Activated naive CD4-positive, alpha-beta T cell treated with anti-CD3 and anti-CD28 coated beads for 36 hours (primary cell): ENCODE results near the gene RFC5. TPM values are rescaled to one million over a fixed set of nuclear protein-coding genes. Genes with fewer than 3 reads are reported as not detected.
"Not testable (repeated sequence)": the region's sequence is repeated elsewhere in the genome, so short reads cannot be mapped to it uniquely, and the experiment has no call there.

Source experiments
- CTCF ChIA-PET: fragments of 350-600 bp; sonication (Branson Sonifier 250); formaldehyde crosslinking; loops from one replicate; lab custom pipeline; 2021; ENCODE audit warnings: antibody characterized with exemption; lab: Charles Lee
- DNase-seq: peaks from one replicate; pipeline ENCODE4 v3.0.0-alpha.2; 2020
- H3K27ac Mint-ChIP-seq: one replicate; pipeline ENCODE4 v1.8.0; 2021; ENCODE audit warnings: mild to moderate bottlenecking, mixed read lengths
- H3K27me3 Mint-ChIP-seq: one replicate; pipeline ENCODE4 v1.8.0; 2021; ENCODE audit warnings: low read depth, mixed read lengths
- H3K36me3 Mint-ChIP-seq: one replicate; pipeline ENCODE4 v1.8.0; 2021; ENCODE audit warnings: low read depth, mixed read lengths
- H3K4me1 Mint-ChIP-seq: one replicate; pipeline ENCODE4 v1.8.0; 2021; ENCODE audit warnings: low read depth, mixed read lengths
- H3K4me3 Mint-ChIP-seq: one replicate; pipeline ENCODE4 v1.8.0; 2021; ENCODE audit warnings: mild to moderate bottlenecking, moderate library complexity, mixed read lengths
- H3K9me3 Mint-ChIP-seq: one replicate; pipeline ENCODE4 v1.8.0; 2021; ENCODE audit warnings: mixed read lengths
- intact Hi-C: fragments of 100-400 bp; cut with micrococcal nuclease; formaldehyde crosslinking; loops from one replicate; pipeline ENCODE4 v1.15.1; 2023
- total RNA-seq, 2 experiments: library from RNA; stranded (reverse); gene quantifications; one replicate each; pipeline ENCODE4 v1.2.3, GENCODE V29; 2021

The RFC5 gene
- total RNA-seq, 2 experiments from 2014 or later: 62.0 to 62.5 TPM

DNA sequence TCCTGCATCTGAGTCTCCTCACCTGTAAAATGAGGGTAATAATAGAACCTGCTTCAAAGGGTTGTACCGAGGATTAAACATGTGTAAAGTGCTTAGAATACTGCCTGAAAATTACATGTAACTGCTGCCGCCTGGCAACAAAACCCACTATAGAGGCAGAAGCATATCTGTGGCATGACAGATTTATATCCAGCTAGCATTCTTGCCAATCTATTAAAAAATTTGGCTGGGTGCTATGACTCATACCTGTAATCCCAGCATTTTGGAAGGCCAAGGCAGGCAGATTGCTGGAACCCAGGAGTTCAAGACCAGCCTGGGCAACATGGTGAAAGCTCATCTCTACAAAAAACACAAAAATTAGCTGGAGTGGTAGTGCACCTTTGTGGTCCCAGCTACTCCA lies 31.3 kb upstream of the RFC5 start:
- Mint-ChIP-seq H3K4me3 (no peak overlapping the region), H3K4me1 (peaks cover 3% of the 10 kb centered on the region), H3K36me3 (no peaks in the 10 kb centered on the region), H3K27me3 (peaks cover 10% of the 10 kb centered on the region), H3K27ac (no peak overlapping the region), H3K9me3 (peaks cover 4% of the 10 kb centered on the region)
- intact Hi-C loops: no loop called here
- CTCF ChIA-PET: no interaction called here
- DNase-seq: no peak

DNA sequence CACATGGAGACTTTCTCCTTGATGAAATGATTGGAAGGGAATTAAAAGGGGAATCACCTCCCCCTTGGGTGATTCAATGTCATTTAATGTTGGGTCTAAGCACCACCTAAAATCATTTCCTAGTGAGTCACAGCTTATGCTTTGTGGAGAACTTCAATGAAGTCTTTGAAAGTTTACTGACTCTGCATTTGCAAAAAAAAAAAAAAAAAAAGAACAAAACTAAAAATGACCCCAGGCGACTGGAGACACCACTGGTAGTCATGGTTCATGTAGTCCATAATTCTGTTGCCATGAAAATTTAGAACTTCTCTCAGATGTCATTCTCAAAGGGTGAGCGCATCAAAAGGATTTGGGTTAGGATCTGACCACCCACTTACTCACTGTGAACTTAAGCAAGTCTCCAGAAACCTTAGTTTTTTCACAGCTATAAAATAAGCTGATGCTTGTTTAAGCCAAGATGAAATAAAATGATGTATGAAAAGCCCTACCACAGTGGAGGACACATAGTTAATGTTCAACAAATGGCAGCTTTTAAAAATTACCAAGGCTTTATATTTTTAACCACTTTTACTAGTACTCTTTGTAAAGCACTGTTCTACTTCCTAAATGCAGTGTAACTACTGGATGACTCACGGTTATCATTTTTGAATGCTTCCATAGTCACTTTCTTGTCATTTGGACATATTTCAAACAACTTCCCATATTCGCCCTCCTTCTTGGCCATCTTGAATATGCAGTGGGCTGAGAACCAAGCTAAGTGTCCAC lies 29.6 kb upstream of the RFC5 start:
- intact Hi-C loops: no loop called here
- Mint-ChIP-seq H3K36me3 (no peaks in the 10 kb centered on the region), H3K9me3 (peaks cover 6% of the 10 kb centered on the region), H3K4me1 (peaks cover 3% of the 10 kb centered on the region), H3K27ac (no peak overlapping the region), H3K27me3 (peaks cover 13% of the 10 kb centered on the region), H3K4me3 (no peak overlapping the region)
- no peak for DNase-seq
- CTCF ChIA-PET: interaction anchor here (0.5 kb wide), 1 partner anchor 88 kb away, joined by 4 read pairs; no protein-coding TSS in a partner anchor

DNA sequence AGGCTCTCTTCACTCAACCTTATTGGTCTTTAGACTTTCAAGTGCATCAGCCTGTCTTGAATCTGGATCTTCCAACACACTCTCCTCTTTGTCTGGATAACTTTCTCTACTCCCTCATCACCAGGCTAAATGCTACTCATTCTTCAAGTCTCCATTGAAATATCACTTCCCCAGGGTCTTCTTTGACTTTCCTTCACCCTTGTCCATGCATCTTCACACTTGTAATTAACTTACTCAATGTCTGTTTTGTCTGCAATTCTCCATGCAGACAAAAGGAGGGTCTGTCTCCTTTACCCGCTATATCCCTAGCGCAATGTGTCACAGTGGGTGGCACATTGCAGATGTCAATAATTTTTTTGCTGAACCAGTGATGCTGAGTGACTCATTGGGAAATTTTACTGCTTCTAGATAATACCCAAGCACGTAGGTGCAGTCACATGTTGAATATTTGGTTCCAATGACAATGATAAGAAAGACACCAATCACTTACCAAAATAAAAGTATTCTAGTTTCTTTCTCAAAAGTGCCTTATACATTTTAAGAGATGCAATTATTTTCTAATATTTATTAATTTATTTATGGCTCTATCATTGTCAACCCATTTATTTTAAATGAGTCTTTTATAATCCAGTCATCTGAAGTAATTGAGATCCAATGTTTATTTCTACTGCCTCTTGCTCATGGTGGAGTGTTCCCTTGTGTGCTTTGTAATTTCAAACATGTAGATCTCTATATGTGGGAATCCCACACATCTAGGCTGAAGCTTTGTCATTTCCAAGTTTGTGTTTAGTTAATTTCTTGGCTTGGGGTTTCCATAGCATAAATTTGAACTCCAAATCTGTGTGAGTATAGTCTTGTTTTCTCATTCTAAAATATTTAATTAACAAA lies 21.7 kb upstream of the RFC5 start:
- peaks cover 5% of the 10 kb centered on the region for H3K9me3 Mint-ChIP-seq
- no peak overlapping the region for H3K27ac Mint-ChIP-seq
- CTCF ChIA-PET: interaction anchor here (0.6 to 1.1 kb wide), 2 partner anchors 120 to 240 kb away, joined by 3 read pairs; no protein-coding TSS in a partner anchor
- no peaks in the 10 kb centered on the region for H3K36me3 Mint-ChIP-seq
- no peak for DNase-seq
- intact Hi-C loops: no loop called here
- no peaks in the 10 kb centered on the region for H3K4me1 Mint-ChIP-seq
- peaks cover 7% of the 10 kb centered on the region for H3K27me3 Mint-ChIP-seq
- no peak overlapping the region for H3K4me3 Mint-ChIP-seq

DNA sequence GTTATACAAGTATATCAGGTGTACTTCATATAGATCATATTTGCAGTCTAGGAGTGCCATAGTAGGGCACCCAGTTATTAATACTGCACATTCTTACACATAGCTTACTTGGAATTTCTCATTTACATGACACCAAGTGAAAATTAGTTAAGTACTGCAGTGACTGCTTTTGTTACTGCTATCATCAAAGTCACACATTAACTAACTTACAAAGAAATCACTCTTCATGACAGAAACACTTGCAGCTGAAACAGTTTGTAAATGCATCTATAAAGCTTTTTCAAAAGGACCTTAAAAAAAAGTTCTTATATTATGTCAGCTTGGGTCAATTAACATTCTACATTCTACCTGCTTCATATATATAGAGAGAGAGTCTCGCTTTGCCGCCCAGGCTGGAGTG lies 17.8 kb upstream of the RFC5 start:
- CTCF ChIA-PET: no interaction called here
- Mint-ChIP-seq H3K36me3 (no peaks in the 10 kb centered on the region), H3K27me3 (peaks cover 4% of the 10 kb centered on the region), H3K4me3 (no peak overlapping the region), H3K9me3 (peaks cover 9% of the 10 kb centered on the region), H3K27ac (no peak overlapping the region), H3K4me1 (no peaks in the 10 kb centered on the region)
- DNase-seq: no peak
- intact Hi-C loops: no loop called here

DNA sequence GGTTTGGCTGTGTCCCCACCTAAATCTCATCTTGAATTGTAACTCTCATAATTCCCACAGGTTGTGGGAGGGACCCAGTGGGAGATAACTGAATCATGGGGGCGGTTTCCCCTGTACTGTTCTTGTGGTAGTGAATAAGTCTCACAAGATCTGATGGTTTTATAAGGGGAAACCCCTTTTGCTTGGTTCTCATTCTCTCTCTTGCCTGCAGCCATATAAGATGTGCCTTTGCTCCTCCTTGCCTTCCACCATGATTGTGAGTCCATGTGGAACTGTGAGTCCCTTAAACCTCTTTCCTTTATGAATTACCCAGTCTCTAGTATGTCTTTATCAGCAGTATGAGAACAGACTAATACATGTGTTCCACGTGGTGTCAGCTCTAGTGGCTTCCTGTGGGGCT lies 16.7 kb upstream of the RFC5 start:
- DNase-seq: peak; percentile 8
- CTCF ChIA-PET, H3K27ac Mint-ChIP-seq, H3K36me3 Mint-ChIP-seq, H3K27me3 Mint-ChIP-seq, H3K9me3 Mint-ChIP-seq, H3K4me3 Mint-ChIP-seq, intact Hi-C loops, H3K4me1 Mint-ChIP-seq: not testable (repeated sequence)

DNA sequence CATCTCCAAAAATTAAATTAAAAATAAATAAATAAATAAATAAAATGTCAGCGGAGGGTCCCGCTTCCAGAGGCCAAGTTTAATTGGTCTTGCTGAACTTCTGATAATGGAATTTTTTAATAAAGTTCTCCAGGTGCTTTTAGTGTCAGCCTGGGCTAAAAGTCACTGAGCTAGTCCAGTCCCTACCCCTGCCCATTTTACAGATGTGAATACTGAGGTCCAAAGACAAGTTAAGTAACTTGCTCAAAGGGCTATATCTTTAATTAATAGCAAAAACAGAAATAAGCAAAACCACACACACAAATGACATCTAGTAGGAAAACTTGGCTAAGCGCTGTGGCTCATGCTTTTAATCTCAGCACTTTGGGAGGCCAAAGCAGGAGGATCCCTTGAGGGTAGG lies 5.6 kb upstream of the RFC5 start:
- Mint-ChIP-seq H3K36me3 (no peaks in the 10 kb centered on the region), H3K27me3 (no peaks in the 10 kb centered on the region), H3K4me3 (no peak overlapping the region), H3K9me3 (no peaks in the 10 kb centered on the region), H3K27ac (no peak overlapping the region), H3K4me1 (peaks cover under 1% of the 10 kb centered on the region)
- intact Hi-C loops: no loop called here
- DNase-seq: no peak
- CTCF ChIA-PET: no interaction called here

DNA sequence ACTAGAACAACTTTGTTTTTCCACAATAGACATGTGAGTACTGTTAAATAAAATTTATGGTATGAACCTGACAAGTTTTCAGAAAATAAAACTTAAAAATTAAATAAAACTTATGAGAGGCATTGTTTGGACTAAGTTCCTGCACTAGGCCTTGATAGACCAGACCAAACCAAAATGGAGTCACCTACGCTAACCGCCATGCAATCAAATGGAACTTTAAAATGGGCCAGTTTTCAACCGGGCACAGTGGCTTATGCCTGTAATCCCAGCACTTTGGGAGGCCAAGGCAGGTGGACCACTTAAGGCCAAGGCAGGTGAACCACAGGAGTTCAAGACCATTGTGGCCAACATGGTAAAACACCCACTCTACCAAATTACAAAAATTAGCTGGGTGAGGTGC lies 5.1 kb upstream of the RFC5 start:
- DNase-seq: no peak
- Mint-ChIP-seq H3K4me3 (no peak overlapping the region), H3K4me1 (peaks cover 3% of the 10 kb centered on the region), H3K27me3 (no peaks in the 10 kb centered on the region), H3K36me3 (no peaks in the 10 kb centered on the region), H3K27ac (no peak overlapping the region), H3K9me3 (no peaks in the 10 kb centered on the region)
- CTCF ChIA-PET: interaction anchor here (0.9 kb wide), 1 partner anchor 136 kb away, joined by 11 read pairs; no protein-coding TSS in a partner anchor
- intact Hi-C loops: no loop called here

DNA sequence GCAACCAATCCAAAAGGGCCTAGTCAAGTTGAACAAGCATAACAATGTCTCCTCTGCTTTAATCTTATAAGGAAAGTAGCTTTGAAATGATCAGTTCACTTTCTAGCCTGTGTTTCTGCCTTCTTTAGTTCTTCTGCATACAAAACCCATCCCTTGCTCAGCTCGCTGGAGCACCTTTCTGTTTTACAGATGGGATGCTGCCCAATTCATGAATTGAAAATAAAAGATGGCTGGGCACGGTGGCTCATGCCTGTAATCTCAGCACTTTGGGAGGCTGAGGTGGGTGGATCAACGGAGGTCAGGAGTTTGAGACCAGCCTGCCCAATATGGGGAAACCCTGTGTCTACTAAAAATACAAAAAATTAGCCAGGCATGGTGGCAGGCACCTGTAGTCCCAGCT lies 4.5 kb upstream of the RFC5 start:
- H3K4me1 Mint-ChIP-seq: peaks cover 4% of the 10 kb centered on the region
- H3K27me3 Mint-ChIP-seq: no peaks in the 10 kb centered on the region
- no peak overlapping the region for H3K27ac Mint-ChIP-seq
- H3K36me3 Mint-ChIP-seq: no peaks in the 10 kb centered on the region
- CTCF ChIA-PET: interaction anchor here (0.9 kb wide), 1 partner anchor 137 kb away, joined by 11 read pairs; no protein-coding TSS in a partner anchor
- DNase-seq: no peak
- intact Hi-C loops: no loop called here
- H3K4me3 Mint-ChIP-seq: no peak overlapping the region
- H3K9me3 Mint-ChIP-seq: no peaks in the 10 kb centered on the region

DNA sequence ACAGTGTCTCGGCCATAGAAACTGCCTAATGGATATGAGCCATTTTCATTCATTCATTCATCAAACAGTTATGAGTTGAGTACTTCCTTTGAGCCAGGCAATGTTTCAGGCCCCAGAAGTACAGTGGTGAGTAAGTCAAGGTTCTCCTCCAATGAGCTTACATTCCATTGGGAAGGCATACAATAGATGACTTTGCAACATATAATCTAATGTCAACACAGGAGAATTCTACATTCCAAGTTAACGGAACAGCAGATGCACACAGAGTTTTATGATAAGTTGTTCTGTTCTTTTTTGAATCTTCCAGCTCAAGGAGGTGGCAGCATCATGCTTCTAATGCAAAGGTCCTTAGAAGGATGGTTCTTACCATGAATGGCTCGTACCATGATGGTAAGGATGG lies 3.2 kb upstream of the RFC5 start:
- no peak for DNase-seq
- no peaks in the 10 kb centered on the region for H3K9me3 Mint-ChIP-seq
- peaks cover 7% of the 10 kb centered on the region for H3K36me3 Mint-ChIP-seq
- H3K4me1 Mint-ChIP-seq: peaks cover 13% of the 10 kb centered on the region
- no peak overlapping the region for H3K4me3 Mint-ChIP-seq
- intact Hi-C loops: no loop called here
- no peaks in the 10 kb centered on the region for H3K27me3 Mint-ChIP-seq
- CTCF ChIA-PET: no interaction called here
- no peak overlapping the region for H3K27ac Mint-ChIP-seq

DNA sequence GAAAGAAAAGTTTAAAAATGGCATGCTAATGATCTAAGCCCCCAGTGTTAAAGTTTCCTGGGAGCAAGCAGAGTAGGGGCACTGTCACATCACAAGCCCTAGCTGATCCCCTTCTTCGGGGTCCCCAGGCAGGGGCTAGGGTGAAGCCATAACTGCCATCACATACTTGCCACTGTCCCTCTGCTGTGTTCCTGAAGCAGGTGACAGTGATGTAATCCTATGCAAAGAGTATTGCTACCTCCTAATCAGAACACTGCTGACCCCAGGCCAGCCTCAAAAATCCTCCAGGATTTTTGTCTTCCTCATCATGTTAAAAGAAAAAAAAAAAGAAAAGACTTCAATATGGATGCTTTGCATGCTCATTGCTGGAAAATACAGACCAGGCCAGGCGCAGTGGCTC lies 1.2 kb upstream of the RFC5 start:
- CTCF ChIA-PET: interaction anchor here (2.2 kb wide), 1 partner anchor 40 kb away, joined by 7 read pairs; no protein-coding TSS in a partner anchor

DNA sequence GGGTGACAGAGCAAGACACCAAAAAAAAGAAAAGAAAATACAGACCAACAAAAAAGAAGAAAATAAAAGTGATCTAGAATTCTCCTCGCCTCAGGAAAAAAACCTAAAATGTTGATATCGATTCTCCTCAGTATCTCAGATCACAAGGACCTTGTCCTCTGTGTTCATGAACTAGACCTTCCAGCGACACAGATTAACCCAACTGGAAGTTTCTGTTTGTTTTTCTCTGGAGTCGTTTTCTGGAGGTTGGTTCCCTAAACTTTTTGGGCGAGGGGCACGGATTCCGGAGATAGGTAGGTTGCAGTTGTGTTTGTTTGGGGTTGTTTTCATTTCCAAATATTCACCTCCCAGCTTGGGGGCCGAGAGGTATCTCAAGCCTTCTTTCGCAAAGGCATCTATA lies 559 bp upstream of the RFC5 start:
- H3K27me3 Mint-ChIP-seq: no peaks in the 10 kb centered on the region
- peaks cover 19% of the 10 kb centered on the region for H3K4me1 Mint-ChIP-seq
- intact Hi-C loops: loop anchor here (1.0 kb wide), 7 partner anchors 19 to 1278 kb away; partner anchors contain the start of genes PEBP1, RNFT2, SPRING1 and SUDS3
- H3K9me3 Mint-ChIP-seq: no peaks in the 10 kb centered on the region
- peaks cover 20% of the 10 kb centered on the region for H3K36me3 Mint-ChIP-seq
- CTCF ChIA-PET: interaction anchor here (0.7 to 2.2 kb wide), 4 partner anchors 12 to 927 kb away, joined by 3 to 7 read pairs (median 4); partner anchors contain the start of gene SUDS3
- no peak for DNase-seq
- no peak overlapping the region for H3K27ac Mint-ChIP-seq
- H3K4me3 Mint-ChIP-seq: peak overlapping the region; percentile 1

More for the DNA sequence above, 1.2 kb upstream of the RFC5 start:
- H3K9me3 Mint-ChIP-seq: no peaks in the 10 kb centered on the region
- H3K4me1 Mint-ChIP-seq: peaks cover 19% of the 10 kb centered on the region
- no peak for DNase-seq
- intact Hi-C loops: no loop called here
- H3K27ac Mint-ChIP-seq: no peak overlapping the region
- H3K27me3 Mint-ChIP-seq: no peaks in the 10 kb centered on the region
- H3K36me3 Mint-ChIP-seq: peaks cover 14% of the 10 kb centered on the region
- no peak overlapping the region for H3K4me3 Mint-ChIP-seq

DNA sequence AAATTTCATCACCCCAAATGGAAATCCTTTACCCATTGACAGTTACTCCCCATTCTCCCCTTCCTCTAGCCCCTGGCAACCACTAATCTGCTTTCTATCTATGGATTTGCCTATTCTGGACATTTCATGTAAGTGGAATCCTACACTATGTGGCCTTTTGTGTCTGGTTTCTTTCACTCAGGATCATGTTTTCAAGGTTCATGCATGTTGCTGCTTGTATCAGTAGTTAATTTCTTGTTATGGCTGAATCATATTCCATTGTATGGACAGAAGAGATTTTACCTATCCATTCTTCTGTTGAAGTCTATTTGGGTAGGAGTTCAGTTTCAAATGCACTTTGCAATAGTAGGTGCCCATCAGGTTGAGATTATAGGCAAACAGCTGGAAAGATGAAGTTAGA lies 1.4 kb downstream of the RFC5 start:
- no peak overlapping the region for H3K27ac Mint-ChIP-seq
- peaks cover 21% of the 10 kb centered on the region for H3K4me1 Mint-ChIP-seq
- peaks cover 32% of the 10 kb centered on the region for H3K36me3 Mint-ChIP-seq
- intact Hi-C loops: no loop called here
- no peaks in the 10 kb centered on the region for H3K27me3 Mint-ChIP-seq
- peak overlapping the region; percentile 96 for H3K4me3 Mint-ChIP-seq
- H3K9me3 Mint-ChIP-seq: no peaks in the 10 kb centered on the region
- no peak for DNase-seq
- CTCF ChIA-PET: no interaction called here
